Esophagus muscularis mucosa (tissue), 4 donors: ENCODE data around the gene IL18RAP. TPM values are rescaled to one million over a fixed set of nuclear protein-coding genes. Genes with fewer than 3 reads are reported as not detected.

Experiments used
- DNase-seq: peaks from one replicate; pipeline ENCODE4 v3.0.0-alpha.2; 2017; ENCODE audit errors: extremely low spot score
- H3K27ac ChIP-seq, 4 donors: fragments of 200-600 bp; sonication (generic); replicated peaks in 1 of 4; 1 replicate in 3 of 4; 2 replicates in 1 of 4; pipeline ENCODE4 v1.5.1; 2016 to 2019; ENCODE audit warnings: mild to moderate bottlenecking in 1 of 4
- H3K27me3 ChIP-seq, 4 donors: fragments of 200-600 bp; sonication (generic); one replicate each; pipeline versions ENCODE4 v1.5.1 to v1.6.0; 2016 to 2019
- H3K36me3 ChIP-seq, 4 donors: fragments of 200-600 bp; sonication (generic); one replicate each; pipeline ENCODE4 v1.5.1; 2016 to 2019
- H3K4me1 ChIP-seq, 4 donors: fragments of 200-600 bp; sonication (generic); one replicate each; pipeline ENCODE4 v1.5.1; 2016 to 2019
- H3K4me3 ChIP-seq, 4 donors: fragments of 200-600 bp; sonication (generic); 1 replicate in 2 of 4; 2 replicates in 2 of 4; pipeline ENCODE4 v1.5.1; 2016 to 2019; ENCODE audit warnings: mild to moderate bottlenecking in 4 of 4, moderate library complexity in 1 of 4
- H3K9me3 ChIP-seq, 4 donors: fragments of 200-600 bp; sonication (generic); 1 replicate in 3 of 4; 2 replicates in 1 of 4; pipeline ENCODE4 v1.5.1; 2016 to 2019
- CTCF ChIP-seq, 3 experiments: fragments of 200-600 bp in 2 of 3; fragments of 450-650 bp in 1 of 3; sonication (generic) in 2 of 3; IDR thresholded peaks; one replicate each; pipeline ENCODE4 v1.5.1; 2017 to 2019; ENCODE audit warnings: antibody characterized with exemption in 3 of 3, mild to moderate bottlenecking in 2 of 3, moderate library complexity in 1 of 3
- EP300 ChIP-seq: sonication (generic); formaldehyde crosslinking; IDR thresholded peaks from one replicate; pipeline ENCODE4 v1.6.1; 2017; ENCODE audit warnings: antibody characterized with exemption
- POLR2A ChIP-seq: fragments of 450-650 bp; IDR thresholded peaks from one replicate; pipeline ENCODE4 v1.6.1; 2017; ENCODE audit warnings: antibody characterized with exemption, moderate library complexity, mild to moderate bottlenecking, low read depth
- POLR2AphosphoS5 ChIP-seq, 2 donors: sonication (generic); formaldehyde crosslinking; IDR thresholded peaks; one replicate each; pipeline ENCODE4 v1.6.1; 2017; ENCODE audit warnings: antibody characterized with exemption in 2 of 2
- WGBS: methylation state at CpG from one replicate; pipeline ENCODE4 v1.1.5; 2018; 5-methylcytosine and 5-hydroxymethylcytosine counted together
- intact Hi-C: fragments of 100-400 bp; cut with DNase I; formaldehyde crosslinking; loops from one replicate; pipeline ENCODE4 v1.15.1; 2023
- total RNA-seq, 4 donors: library from RNA; depleted of rRNA; stranded (reverse); fragments of >200 nt; gene quantifications; one replicate each; pipeline versions ENCODE4 v1.1.0 to v1.2.1, GENCODE V29; 2016

IL18RAP gene
- total RNA-seq, 4 donors from 2014 or later = 0.42 to 11.3 (median 0.58) TPM

GRCh38 chr2:102473020-102473419, 50.1 kb downstream of the IL18RAP start, which contains the start of gene SLC9A4:
SLC9A4 (plus strand) TSS chr2:102473226; CDS start chr2:102473760, 534 bp downstream.
- DNase-seq = peak; percentile 85
- WGBS = 8% methylated on average over 3 of the region's 3 CpGs
- intact Hi-C loops = no loop called here

GRCh38 chr2:102473631-102474030, 50.7 kb downstream of the IL18RAP start:
- Histone ChIP-seq H3K36me3 (no peaks in the 10 kb centered on the region), H3K27me3 (peaks cover 0 to 3% (median 0%) of the 10 kb centered on the region in 4 donors), H3K4me3 (no peak overlapping the region), H3K4me1 (no peaks in the 10 kb centered on the region), H3K27ac (no peak overlapping the region), H3K9me3 (peaks cover 0 to 14% (median 3%) of the 10 kb centered on the region in 4 donors)
- 82% methylated on average over 3 of the region's 3 CpGs for WGBS
- intact Hi-C loops = no loop called here
- peak; percentile 70 for DNase-seq
- TF ChIP-seq POLR2A = no peak
- no peak for TF ChIP-seq POLR2AphosphoS5 (IDR thresholded peaks at IDR 0.05)
- no peak for TF ChIP-seq EP300
- TF ChIP-seq CTCF (IDR thresholded peaks at IDR 0.05) = no peak

More at GRCh38 chr2:102473020-102473419, 50.1 kb downstream of the IL18RAP start, which contains the start of gene SLC9A4:
- Histone ChIP-seq H3K4me1 (no peaks in the 10 kb centered on the region), H3K36me3 (no peaks in the 10 kb centered on the region), H3K4me3 (no peak within 1 kb of the TSS), H3K9me3 (peaks cover 0 to 14% (median 3%) of the 10 kb centered on the region in 4 donors), H3K27ac (no peak within 1 kb of the TSS), H3K27me3 (peaks cover 0 to 3% (median 0%) of the 10 kb centered on the region in 4 donors)
- no peak for TF ChIP-seq POLR2A
- no peak for TF ChIP-seq EP300
- TF ChIP-seq POLR2AphosphoS5 (IDR thresholded peaks at IDR 0.05) = no peak
- TF ChIP-seq CTCF (IDR thresholded peaks at IDR 0.05) = peak; percentile 62 to 78 (median 67)

- no peak overlapping the region for H3K27ac ChIP-seq
- TF ChIP-seq POLR2AphosphoS5 (IDR thresholded peaks at IDR 0.05) = no peak
- no peak for TF ChIP-seq CTCF (IDR thresholded peaks at IDR 0.05)
- TF ChIP-seq EP300 = no peak
- TF ChIP-seq POLR2A = no peak
- peaks cover 0 to 6% (median 0%) of the 10 kb centered on the region in 4 donors for H3K27me3 ChIP-seq
- H3K36me3 ChIP-seq = no peaks in the 10 kb centered on the region
- no peak for DNase-seq
- peaks cover 0 to 8% (median 3%) of the 10 kb centered on the region in 4 donors for H3K9me3 ChIP-seq
- H3K4me1 ChIP-seq = no peaks in the 10 kb centered on the region
- intact Hi-C loops = no loop called here
- H3K4me3 ChIP-seq = no peak overlapping the region
Measured at GRCh38 chr2:102474785-102475184, 51.8 kb downstream of the IL18RAP start.

GRCh38 chr2:102478686-102479470, 55.9 kb downstream of the IL18RAP start:
- DNase-seq = peak; percentile 68
- Histone ChIP-seq H3K36me3 (no peaks in the 10 kb centered on the region), H3K27me3 (peaks cover 0 to 4% (median 0%) of the 10 kb centered on the region in 4 donors), H3K9me3 (no peaks in the 10 kb centered on the region), H3K4me3 (no peak overlapping the region), H3K27ac (no peak overlapping the region), H3K4me1 (no peaks in the 10 kb centered on the region)
- TF ChIP-seq POLR2AphosphoS5 (IDR thresholded peaks at IDR 0.05) = no peak
- no peak for TF ChIP-seq EP300
- TF ChIP-seq POLR2A = no peak
- TF ChIP-seq CTCF (IDR thresholded peaks at IDR 0.05) = no peak
- 87% methylated on average over 33 of the region's 36 CpGs for WGBS
- intact Hi-C loops = no loop called here
